ENCODE data around the gene SKOR1. TPM values are rescaled to one million over a fixed set of nuclear protein-coding genes. Genes with fewer than 3 reads are reported as not detected.

The SKOR1 gene
- total and polyA plus RNA-seq, 2 of the 8 experiments (the other 6 are each of a cell fraction or from before 2014, with no cell fraction given): 0.03 to 0.11 TPM

DNA sequence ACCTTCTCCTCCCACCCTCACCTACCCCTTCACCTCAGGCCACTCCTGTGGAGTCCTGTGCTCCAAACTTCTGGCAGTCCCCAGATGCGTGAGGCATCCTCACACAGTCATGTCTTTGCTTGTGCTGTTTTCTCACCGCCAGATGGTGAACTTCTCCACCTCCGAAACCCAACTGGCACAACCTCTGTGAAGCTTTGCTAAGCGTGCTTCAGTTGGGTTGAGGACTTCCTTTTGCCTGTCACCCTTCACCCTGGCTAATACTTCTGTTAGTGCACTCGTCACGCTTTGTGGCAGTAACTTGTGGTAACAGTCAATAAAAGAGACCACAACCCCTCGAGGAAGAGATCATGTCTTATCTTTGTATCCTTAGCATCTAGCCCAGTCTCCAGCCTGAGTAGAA lies 42.0 kb upstream of the SKOR1 start (continued):
- no peak for TF ChIP-seq ZNF274 (IDR thresholded peaks at IDR 0.05; ENCODE audit: borderline replicate concordance, extremely low read depth, low read length)
- no peak for TF ChIP-seq FOSL1 (IDR thresholded peaks at IDR 0.05; ENCODE audit: insufficient read depth, low read depth, low read length)
- TF ChIP-seq CREB1 (IDR thresholded peaks at IDR 0.05): no peak
- TF ChIP-seq CTCF (IDR thresholded peaks at IDR 0.05; ENCODE audit: control extremely low read depth in 1 of 3, insufficient read depth in 1 of 3, low read depth in 1 of 3, low read length in 3 of 3): peak in 1 of 3 experiments; percentile 21; a peak in 1 of 4 replicates
